OCI-LY1 (cell line): ENCODE results near the gene CREB3L2.
"Not testable (repeated sequence)": the region's sequence is repeated elsewhere in the genome, so short reads cannot be mapped to it uniquely, and the experiment has no call there.

ENCODE experiments used
- H2AFZ ChIP-seq: fragments of 200-600 bp; sonication (generic), shearing (Covaris generic); 2 replicates; pipeline ENCODE4 v1.6.0; 2014; ENCODE audit warnings: antibody characterized with exemption, mild to moderate bottlenecking, low read length
- H3F3A ChIP-seq: fragments of 200-600 bp; sonication (generic), shearing (Covaris generic); 2 replicates; pipeline ENCODE4 v1.6.0; 2014; ENCODE audit warnings: mild to moderate bottlenecking, antibody characterized with exemption, low read length, moderate library complexity; ENCODE audit not compliant: insufficient read depth
- H3K27ac ChIP-seq: fragments of 200-600 bp; sonication (generic); 2 replicates; pipeline ENCODE4 v1.5.1; 2014; ENCODE audit warnings: low read length, mixed run types, mild to moderate bottlenecking, low read depth; ENCODE audit not compliant: poor library complexity, severe bottlenecking
- H3K27me3 ChIP-seq: fragments of 200-600 bp; sonication (generic); 2 replicates; pipeline ENCODE4 v1.6.0; 2014; ENCODE audit warnings: antibody characterized with exemption, mild to moderate bottlenecking, low read length, moderate library complexity; ENCODE audit not compliant: insufficient read depth
- H3K36me3 ChIP-seq: fragments of 200-600 bp; sonication (generic); 2 replicates; pipeline ENCODE4 v1.6.1; 2014; ENCODE audit warnings: mild to moderate bottlenecking, antibody characterized with exemption, low read length, moderate library complexity, mixed read lengths; ENCODE audit not compliant: insufficient read depth
- H3K4me1 ChIP-seq: fragments of 200-600 bp; sonication (generic); 2 replicates; pipeline ENCODE4 v1.5.1; 2014; ENCODE audit warnings: mild to moderate bottlenecking, low read length, moderate library complexity; ENCODE audit not compliant: insufficient read depth, severe bottlenecking
- H3K4me2 ChIP-seq: fragments of 200-600 bp; sonication (generic), shearing (Covaris generic); 2 replicates; pipeline ENCODE4 v1.6.1; 2014; ENCODE audit warnings: low read length
- H3K4me3 ChIP-seq: fragments of 200-600 bp; sonication (generic); 2 replicates; pipeline ENCODE4 v1.5.1; 2014; ENCODE audit warnings: low read length, low read depth, mild to moderate bottlenecking, mixed read lengths; ENCODE audit not compliant: poor library complexity, severe bottlenecking
- H3K79me2 ChIP-seq: fragments of 200-600 bp; shearing (Covaris generic); 2 replicates; pipeline ENCODE4 v1.6.1; 2016; ENCODE audit warnings: mixed run types, low read length, mixed read lengths; ENCODE audit not compliant: insufficient read depth
- H3K9ac ChIP-seq: fragments of 200-600 bp; sonication (generic), shearing (Covaris generic); 2 replicates; pipeline ENCODE4 v1.6.1; 2014; ENCODE audit warnings: mild to moderate bottlenecking, low read length, mixed read lengths
- H3K9me2 ChIP-seq: fragments of 200-600 bp; sonication (generic), shearing (Covaris generic); 2 replicates; pipeline ENCODE4 v1.6.1; 2014; ENCODE audit warnings: low read depth, mild to moderate bottlenecking, low read length, mixed read lengths
- H3K9me3 ChIP-seq: fragments of 200-600 bp; shearing (Covaris generic); 2 replicates; pipeline ENCODE4 v1.6.1; 2014; ENCODE audit warnings: low read length, mixed read lengths
- H4K20me1 ChIP-seq: fragments of 200-600 bp; sonication (generic), shearing (Covaris generic); 2 replicates; pipeline ENCODE4 v1.6.0; 2016; ENCODE audit warnings: mild to moderate bottlenecking, low read length; ENCODE audit not compliant: insufficient read depth
- CTCF ChIP-seq: fragments of 200-600 bp; sonication (generic), shearing (Covaris generic); IDR thresholded peaks from 2 replicates; pipeline ENCODE4 v1.5.1; 2017; ENCODE audit warnings: mild to moderate bottlenecking, antibody characterized with exemption, low read length, moderate library complexity, mixed read lengths
- EZH2 ChIP-seq: fragments of 200-600 bp; sonication (generic), shearing (Covaris generic); IDR thresholded peaks from 2 replicates; pipeline ENCODE4 v1.8.0; 2017; ENCODE audit warnings: borderline replicate concordance, mixed run types, mild to moderate bottlenecking, antibody characterized with exemption, low read length, moderate library complexity, mixed read lengths

Gene CREB3L2

GRCh38 chr7:138015096-138015495 lies 13.2 kb upstream of the CREB3L2 start:
- no peak overlapping the region for H3K4me2 ChIP-seq
- H3F3A ChIP-seq: no peaks in the 10 kb centered on the region
- no peaks in the 10 kb centered on the region for H3K9me3 ChIP-seq
- no peaks in the 10 kb centered on the region for H3K4me1 ChIP-seq
- H3K27me3 ChIP-seq: no peaks in the 10 kb centered on the region
- H3K79me2 ChIP-seq: no peaks in the 10 kb centered on the region
- H4K20me1 ChIP-seq: no peaks in the 10 kb centered on the region
- H2AFZ ChIP-seq: no peak overlapping the region
- H3K27ac ChIP-seq: no peak overlapping the region
- H3K9me2 ChIP-seq: no peaks in the 10 kb centered on the region
- no peak overlapping the region for H3K9ac ChIP-seq
- no peak overlapping the region for H3K4me3 ChIP-seq
- no peak for TF ChIP-seq EZH2
- no peak for TF ChIP-seq CTCF
- no peaks in the 10 kb centered on the region for H3K36me3 ChIP-seq

GRCh38 chr7:138014686-138015085 lies 12.8 kb upstream of the CREB3L2 start:
- Histone ChIP-seq H3K9me3 (no peaks in the 10 kb centered on the region), H2AFZ (no peak overlapping the region), H3K9ac (no peak overlapping the region), H3F3A (no peaks in the 10 kb centered on the region), H3K79me2 (no peaks in the 10 kb centered on the region), H3K9me2 (no peaks in the 10 kb centered on the region), H3K36me3 (no peaks in the 10 kb centered on the region), H3K4me3 (no peak overlapping the region), H3K4me2 (no peak overlapping the region), H3K27me3 (no peaks in the 10 kb centered on the region), H3K27ac (no peak overlapping the region), H4K20me1 (no peaks in the 10 kb centered on the region), H3K4me1 (no peaks in the 10 kb centered on the region)
- TF ChIP-seq EZH2: no peak
- no peak for TF ChIP-seq CTCF

GRCh38 chr7:138014201-138014600 lies 12.3 kb upstream of the CREB3L2 start:
- not testable (repeated sequence) for H3K79me2 ChIP-seq, H3K4me3 ChIP-seq, H3K4me2 ChIP-seq, H3K9me2 ChIP-seq, H3K36me3 ChIP-seq, H3K9me3 ChIP-seq, H3K27ac ChIP-seq, H3F3A ChIP-seq, H3K9ac ChIP-seq, H4K20me1 ChIP-seq, H2AFZ ChIP-seq, H3K27me3 ChIP-seq, H3K4me1 ChIP-seq

- H3K27ac ChIP-seq: no peak overlapping the region
- no peaks in the 10 kb centered on the region for H3K4me1 ChIP-seq
- no peak overlapping the region for H3K4me3 ChIP-seq
- H3K9me3 ChIP-seq: no peaks in the 10 kb centered on the region
- no peaks in the 10 kb centered on the region for H3F3A ChIP-seq
- no peaks in the 10 kb centered on the region for H4K20me1 ChIP-seq
- no peaks in the 10 kb centered on the region for H3K9me2 ChIP-seq
- H3K4me2 ChIP-seq: no peak overlapping the region
- no peaks in the 10 kb centered on the region for H3K27me3 ChIP-seq
- no peaks in the 10 kb centered on the region for H3K36me3 ChIP-seq
- no peak overlapping the region for H2AFZ ChIP-seq
- no peaks in the 10 kb centered on the region for H3K79me2 ChIP-seq
- TF ChIP-seq EZH2: no peak
- TF ChIP-seq CTCF: no peak
- H3K9ac ChIP-seq: no peak overlapping the region
These were observed 7.4 kb upstream of the CREB3L2 start for GRCh38 chr7:138009350-138009653.
